ENCODE results near the gene FAM53A.
"Not testable (repeated sequence)": the region's sequence is repeated elsewhere in the genome, so short reads cannot be mapped to it uniquely, and the experiment has no call there.

Gene FAM53A

GRCh38 chr4:1717129-1718094 is 33.3 kb upstream of the FAM53A start:
- DNase-seq (ENCODE audit: low read depth): no peak

- no peak for DNase-seq (ENCODE audit: low read depth)
Measured at GRCh38 chr4:1716065-1716945, 32.2 kb upstream of the FAM53A start.

GRCh38 chr4:1715002-1715758 is 31.1 kb upstream of the FAM53A start:
- DNase-seq (ENCODE audit: low read depth): no peak

GRCh38 chr4:1714303-1715001 is 30.3 kb upstream of the FAM53A start:
- DNase-seq (ENCODE audit: low read depth): no peak

- no peak for DNase-seq (ENCODE audit: low read depth)
Measured at GRCh38 chr4:1713003-1713851, 29.1 kb upstream of the FAM53A start.

GRCh38 chr4:1712216-1713002 is 28.3 kb upstream of the FAM53A start, which contains the start of gene SLBP:
Gene SLBP (minus strand): TSS chr4:1712319. CDS start chr4:1712188, 131 bp downstream.
- no peak for DNase-seq (ENCODE audit: low read depth)

- DNase-seq (ENCODE audit: low read depth): no peak
Measured at GRCh38 chr4:1711571-1712215, 27.6 kb upstream of the FAM53A start.

- no peak for DNase-seq (ENCODE audit: low read depth)
Measured at GRCh38 chr4:1711055-1711570, 27.0 kb upstream of the FAM53A start.

- DNase-seq (ENCODE audit: low read depth): no peak
Measured at GRCh38 chr4:1708581-1708980, 24.5 kb upstream of the FAM53A start.

- DNase-seq (ENCODE audit: low read depth): no peak
Measured at GRCh38 chr4:1706358-1706757, 22.2 kb upstream of the FAM53A start.

GRCh38 chr4:1705732-1706131 is 21.6 kb upstream of the FAM53A start:
- no peak for DNase-seq (ENCODE audit: low read depth)

GRCh38 chr4:1703867-1704266 is 19.8 kb upstream of the FAM53A start:
- no peak for DNase-seq (ENCODE audit: low read depth)

- not testable (repeated sequence) for DNase-seq (ENCODE audit: low read depth)
Measured at GRCh38 chr4:1701671-1702070, 17.6 kb upstream of the FAM53A start.

- DNase-seq (ENCODE audit: low read depth): no peak
Measured at GRCh38 chr4:1695913-1696312, 11.8 kb upstream of the FAM53A start.

GRCh38 chr4:1693131-1693896 is 9.2 kb upstream of the FAM53A start:
- DNase-seq (ENCODE audit: low read depth): peak; percentile 23

GRCh38 chr4:1691737-1692373 is 7.7 kb upstream of the FAM53A start:
- no peak for DNase-seq (ENCODE audit: low read depth)

- no peak for DNase-seq (ENCODE audit: low read depth)
Measured at GRCh38 chr4:1690698-1691097, 6.6 kb upstream of the FAM53A start.
